Mononuclear cell (primary cell): Measurements from ENCODE around the gene PGA5. TPM values are rescaled to one million over a fixed set of nuclear protein-coding genes. Genes with fewer than 3 reads are reported as not detected.
A peak's percentile ranks its signal among the peaks of the same experiment; 100 is the strongest.

Experiments used
- H3K27me3 ChIP-seq: 2 replicates; pipeline ENCODE4 v1.6.0; 2011; ENCODE audit warnings: low read length, control low read depth; ENCODE audit not compliant: insufficient read depth
- H3K4me1 ChIP-seq: 2 replicates; pipeline ENCODE4 v1.5.1; 2011; ENCODE audit warnings: mild to moderate bottlenecking, low read length, control low read depth; ENCODE audit not compliant: insufficient read depth
- H3K4me3 ChIP-seq: 2 replicates; pipeline ENCODE4 v1.5.1; 2011; ENCODE audit warnings: mild to moderate bottlenecking, low read length, moderate library complexity
- H3K9me3 ChIP-seq: 2 replicates; pipeline ENCODE4 v1.5.1; 2011; ENCODE audit warnings: low read depth, mild to moderate bottlenecking, control low read depth, low read length
- total RNA-seq: library from RNA; depleted of rRNA; stranded (reverse); fragments of >200 nt; gene quantifications from one replicate; pipeline ENCODE4 v1.2.3, GENCODE V29; 2012

PGA5 gene
- total RNA-seq, 1 donor: 0.52 TPM

DNA sequence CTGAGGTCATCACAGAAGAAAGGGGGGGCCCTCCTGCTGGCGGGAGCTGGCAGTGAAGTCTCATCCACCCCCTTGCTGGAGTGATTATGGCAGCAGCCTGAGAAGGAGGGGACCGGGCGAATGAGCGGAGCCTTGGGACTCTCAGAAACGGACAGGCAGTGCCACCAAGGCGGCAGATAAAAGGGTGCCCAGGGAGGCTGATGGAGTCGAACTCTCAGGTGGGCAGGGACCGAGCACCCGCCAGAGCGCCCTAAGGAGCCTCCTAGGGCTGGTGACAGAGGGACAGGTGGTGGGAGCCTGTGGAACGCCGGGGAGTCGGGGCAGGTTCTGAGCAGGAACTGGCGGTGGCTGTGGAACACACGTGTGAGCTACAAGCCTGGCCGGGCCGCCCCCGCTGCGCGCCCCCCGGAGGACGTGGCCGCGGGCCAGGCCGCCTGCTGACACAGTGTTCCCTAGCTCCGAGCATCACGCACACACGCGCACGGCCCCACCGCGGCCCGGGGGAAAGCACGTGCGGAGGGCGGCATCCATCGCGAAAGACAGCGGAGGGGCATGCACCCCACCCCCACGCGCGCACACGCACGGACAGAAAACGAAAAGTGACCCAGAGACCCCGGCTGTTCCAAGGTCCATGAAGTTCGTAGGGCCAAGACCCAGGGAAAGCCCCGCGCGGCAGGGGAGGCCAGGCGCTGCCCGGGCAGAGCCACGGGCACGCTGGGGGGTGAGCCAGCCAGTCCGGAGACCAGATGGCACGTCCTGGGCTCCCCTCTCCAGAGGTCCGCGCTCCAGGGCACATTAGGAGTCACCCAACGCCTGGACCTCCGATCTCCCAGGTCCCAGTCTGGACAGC is 53.1 kb downstream of the PGA5 start:
- H3K4me1 ChIP-seq: peaks cover 24% of the 10 kb centered on the region
- H3K9me3 ChIP-seq: no peaks in the 10 kb centered on the region
- no peak overlapping the region for H3K4me3 ChIP-seq
- H3K27me3 ChIP-seq: peaks cover 18% of the 10 kb centered on the region

DNA sequence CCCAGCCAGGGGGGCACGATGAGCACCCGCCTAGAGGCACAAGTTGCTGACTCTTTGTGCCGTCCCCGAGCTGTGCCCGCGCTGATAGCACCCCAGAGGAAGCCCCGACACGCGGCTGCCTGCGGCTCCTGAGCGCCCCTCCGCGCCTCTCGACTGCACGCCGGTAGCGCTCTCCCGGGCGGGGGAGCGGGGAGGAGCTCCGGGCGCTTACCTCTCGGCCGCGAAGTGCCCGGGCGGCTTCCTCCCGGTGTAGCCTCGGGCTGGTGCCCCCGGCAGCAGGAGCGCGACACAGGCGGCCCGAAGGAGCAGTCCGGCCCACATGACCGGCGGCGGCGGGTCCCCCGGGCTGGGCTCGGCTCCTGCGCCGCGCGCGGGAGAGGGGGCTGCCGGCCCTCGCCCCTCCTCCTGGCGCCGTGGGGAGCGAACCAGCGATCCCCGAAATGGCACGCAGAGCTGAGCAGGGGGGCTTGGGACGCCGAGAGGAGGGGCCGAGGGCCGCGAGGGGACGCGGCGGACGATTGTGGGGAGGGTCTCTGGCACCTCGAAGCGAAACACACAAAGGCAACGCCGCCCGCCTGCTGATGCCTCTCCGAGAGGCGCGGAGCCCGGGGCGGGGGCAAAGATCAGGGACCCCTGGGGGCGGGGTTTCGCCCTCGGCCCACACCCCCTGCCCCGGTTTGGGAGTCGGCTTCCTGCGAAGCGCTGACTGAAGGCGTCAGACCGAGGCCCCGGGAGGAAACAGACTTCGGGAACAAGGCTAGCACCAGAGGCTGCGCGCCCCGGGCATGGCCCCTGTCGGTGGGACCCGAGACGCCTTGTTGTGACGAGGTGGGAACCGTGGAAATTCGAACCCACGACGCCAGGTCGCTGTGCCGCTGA is 54.0 kb downstream of the PGA5 start, which contains the start of gene VWCE:
VWCE (minus strand) TSS at position 600 of the 879 bp plus-strand sequence; CDS start at position 321, 279 bp downstream.
- H3K4me3 ChIP-seq: peak within 1 kb of the TSS; percentile 30
- H3K4me1 ChIP-seq: peaks cover 24% of the 10 kb centered on the region
- H3K27me3 ChIP-seq: peaks cover 18% of the 10 kb centered on the region
- H3K9me3 ChIP-seq: no peaks in the 10 kb centered on the region

- Histone ChIP-seq H3K4me1 (peaks cover 24% of the 10 kb centered on the region), H3K27me3 (peaks cover 18% of the 10 kb centered on the region), H3K4me3 (no peak overlapping the region), H3K9me3 (no peaks in the 10 kb centered on the region)
Observed at GRCh38 chr11:61295596-61295926, 54.6 kb downstream of the PGA5 start.

DNA sequence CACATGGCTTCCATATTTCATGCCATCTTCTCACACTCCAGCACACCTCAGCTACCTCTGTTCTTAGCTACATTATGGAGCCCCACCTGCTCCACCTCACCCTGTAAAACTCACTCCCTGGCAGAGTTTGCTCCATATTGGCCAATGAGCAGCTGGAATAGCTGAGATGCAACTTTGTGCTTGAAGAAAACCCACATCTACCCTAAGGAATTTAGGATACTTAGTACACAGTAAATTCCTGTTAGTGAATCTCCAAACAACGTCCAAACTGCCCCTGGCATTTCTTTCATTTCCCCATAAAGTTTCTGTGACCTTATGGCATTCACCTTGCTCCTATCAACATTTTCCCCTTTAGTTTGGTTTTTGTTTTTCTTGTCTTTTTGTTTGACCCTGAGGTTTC is 56.4 kb downstream of the PGA5 start:
- no peaks in the 10 kb centered on the region for H3K9me3 ChIP-seq
- H3K4me3 ChIP-seq: no peak overlapping the region
- peaks cover 24% of the 10 kb centered on the region for H3K4me1 ChIP-seq
- peaks cover 18% of the 10 kb centered on the region for H3K27me3 ChIP-seq

DNA sequence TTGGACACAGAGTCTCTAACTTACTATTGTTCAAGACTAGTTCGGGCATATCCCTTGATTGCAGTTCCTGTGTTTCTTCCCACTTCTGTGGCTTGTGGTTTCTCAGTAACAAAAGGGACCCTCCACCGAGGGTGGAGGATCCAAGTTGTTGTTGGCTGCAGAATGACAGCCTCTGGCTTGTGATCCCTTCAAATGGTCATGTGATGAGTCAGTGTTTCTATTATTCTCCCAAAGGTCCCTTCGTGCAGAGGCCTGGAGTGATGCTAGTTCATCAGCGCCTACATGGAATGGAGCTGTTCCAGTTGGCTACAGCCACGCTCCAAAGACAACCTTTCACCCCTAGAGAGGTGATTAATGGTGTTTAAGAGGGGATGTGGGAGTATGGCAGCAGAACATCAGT is 56.8 kb downstream of the PGA5 start:
- Histone ChIP-seq H3K27me3 (peaks cover 18% of the 10 kb centered on the region), H3K9me3 (no peaks in the 10 kb centered on the region), H3K4me3 (no peak overlapping the region), H3K4me1 (peaks cover 24% of the 10 kb centered on the region)

- H3K4me3 ChIP-seq: no peak overlapping the region
- peaks cover 13% of the 10 kb centered on the region for H3K27me3 ChIP-seq
- H3K9me3 ChIP-seq: no peaks in the 10 kb centered on the region
- peaks cover 20% of the 10 kb centered on the region for H3K4me1 ChIP-seq
Observed at GRCh38 chr11:61298663-61299244, 57.8 kb downstream of the PGA5 start.

Other genes starting within 250 kb of the PGA5 start
- gene CD5, start 138.7 kb upstream of the PGA5 start, total RNA-seq: 89.6 TPM
- gene VPS37C, start 79.7 kb upstream of the PGA5 start, total RNA-seq: 5.5 TPM
- gene PGA3, start 37.7 kb upstream of the PGA5 start, total RNA-seq: 0.21 TPM
- gene PGA4, start 18.8 kb upstream of the PGA5 start, total RNA-seq: 0.21 TPM
- gene VWCE, start 54.1 kb downstream of the PGA5 start, total RNA-seq: 0.52 TPM
- 89.8 TPM for gene DDB1, start 91.9 kb downstream of the PGA5 start, total RNA-seq
- gene TKFC, start 92.1 kb downstream of the PGA5 start, total RNA-seq: 18.5 TPM
- gene CYB561A3, start 120.7 kb downstream of the PGA5 start, total RNA-seq: 46.4 TPM
- 40.5 TPM for gene TMEM138, start 121.2 kb downstream of the PGA5 start, total RNA-seq
- gene TMEM216, start 151.4 kb downstream of the PGA5 start, total RNA-seq: 4.4 TPM
- gene CPSF7, start 188.8 kb downstream of the PGA5 start, total RNA-seq: 49.0 TPM
- gene SDHAF2, start 188.9 kb downstream of the PGA5 start, total RNA-seq: 52.2 TPM